HG02588 (cell line): ENCODE data around the gene NSFL1C.
"Not testable (repeated sequence)": the region's sequence is repeated elsewhere in the genome, so short reads cannot be mapped to it uniquely, and the experiment has no call there.

Source experiments
- ATAC-seq: cut with Tn5 transposase; IDR thresholded peaks from one replicate; pipeline ENCODE4 v1.9.1; 2021; ENCODE audit warnings: mild to moderate bottlenecking, moderate library complexity; ENCODE audit not compliant: unreplicated experiment

Gene NSFL1C

DNA sequence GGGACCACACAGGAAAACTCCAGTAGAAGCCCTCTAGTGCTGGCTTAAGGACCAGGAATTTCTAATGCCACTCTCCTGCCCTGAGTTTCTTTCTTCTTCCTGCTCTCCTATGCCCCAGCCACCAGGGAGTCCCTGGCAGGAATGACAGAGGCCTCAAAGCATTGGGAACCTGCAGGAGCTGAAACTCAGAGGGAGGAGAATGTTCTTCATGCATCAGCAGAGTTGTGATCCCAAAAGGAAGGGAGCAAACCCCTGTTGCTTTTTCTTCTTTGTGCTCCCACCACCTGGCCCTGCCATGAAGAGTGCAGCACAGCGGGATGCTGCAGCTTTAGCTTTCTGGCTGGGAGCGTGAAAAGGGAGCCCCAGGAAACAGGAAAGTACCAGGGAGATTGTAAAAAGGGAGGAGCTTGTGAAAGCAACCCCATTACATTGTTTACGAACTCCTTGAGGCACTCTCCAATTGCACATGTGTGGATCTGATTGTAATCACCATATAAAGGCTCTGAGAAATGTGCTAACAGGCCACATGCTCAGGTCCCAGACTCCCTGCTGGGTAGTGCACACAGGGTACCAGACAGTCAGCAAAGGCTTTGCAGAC lies 39.1 kb downstream of the NSFL1C start:
- no peak for ATAC-seq

DNA sequence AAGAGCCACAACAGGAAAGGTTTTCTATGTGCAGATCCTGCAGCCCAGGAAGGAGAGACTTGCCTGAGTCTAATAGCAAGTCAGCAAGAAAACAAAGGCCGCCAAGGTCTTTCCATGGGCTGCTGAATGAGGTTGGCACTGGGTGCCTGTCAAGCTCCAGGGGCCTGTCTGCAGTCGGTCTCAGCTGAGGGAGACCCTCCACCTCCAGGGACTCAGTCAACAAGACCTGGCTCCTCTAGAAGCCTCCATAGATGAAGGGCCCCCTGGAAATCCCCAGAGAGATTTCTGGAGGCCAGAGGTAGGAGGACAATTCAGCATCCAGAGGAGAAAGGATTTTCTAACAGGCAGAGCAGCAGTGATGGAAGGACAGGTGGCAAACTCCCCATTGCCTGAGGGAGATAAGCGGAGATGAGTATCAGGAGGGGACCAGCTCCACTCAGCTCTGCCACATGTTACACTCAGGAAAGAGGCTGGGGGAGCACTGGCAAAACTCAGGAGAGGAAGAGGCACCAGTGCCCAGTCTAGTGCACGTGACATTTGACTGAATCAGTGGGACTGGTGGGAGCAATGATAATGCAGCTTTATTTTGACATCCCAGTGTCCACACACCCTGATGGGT lies 40.3 kb downstream of the NSFL1C start:
- no peak for ATAC-seq

DNA sequence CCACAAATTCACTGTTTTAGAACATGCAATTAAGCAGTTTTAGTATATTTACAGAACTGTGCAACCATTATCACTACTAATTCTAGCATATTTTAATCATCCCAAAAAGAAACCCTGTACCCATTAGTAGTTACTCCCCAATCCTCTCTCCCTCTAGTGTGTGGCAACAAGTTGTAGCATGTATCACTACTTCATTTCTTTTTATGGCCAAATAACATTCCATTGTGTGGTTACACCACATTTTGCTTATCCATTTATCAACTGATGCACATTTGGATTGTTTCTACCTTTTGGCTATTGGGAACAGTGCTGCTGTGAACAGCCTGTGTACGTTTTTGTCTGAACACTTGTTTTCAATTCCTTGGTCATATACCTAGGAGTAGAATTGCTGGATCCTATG lies 42.3 kb downstream of the NSFL1C start:
- no peak for ATAC-seq

DNA sequence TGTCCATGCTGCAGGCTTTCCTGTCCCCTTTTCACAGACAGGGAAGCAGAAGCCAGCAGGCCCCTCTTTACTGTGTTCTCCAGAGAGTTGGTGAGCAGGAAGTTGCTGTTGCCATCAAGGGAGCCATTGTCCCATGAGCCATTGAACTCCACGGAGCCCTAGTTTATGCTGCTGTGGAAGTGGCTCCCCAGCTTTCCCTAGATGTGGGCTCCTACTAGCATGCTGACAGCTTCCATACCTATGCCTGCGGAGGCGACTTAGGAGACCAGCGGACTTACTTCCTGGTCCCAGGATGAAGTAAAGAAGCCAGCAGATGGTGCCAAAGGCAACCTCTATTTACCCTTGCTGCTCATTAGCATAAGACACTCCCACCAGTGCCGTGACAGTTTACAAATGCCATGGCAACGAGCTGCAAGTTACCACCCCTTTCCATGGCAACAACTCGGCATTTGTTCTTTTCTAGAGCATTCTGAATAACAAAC lies 43.0 kb downstream of the NSFL1C start:
- ATAC-seq: no peak

DNA sequence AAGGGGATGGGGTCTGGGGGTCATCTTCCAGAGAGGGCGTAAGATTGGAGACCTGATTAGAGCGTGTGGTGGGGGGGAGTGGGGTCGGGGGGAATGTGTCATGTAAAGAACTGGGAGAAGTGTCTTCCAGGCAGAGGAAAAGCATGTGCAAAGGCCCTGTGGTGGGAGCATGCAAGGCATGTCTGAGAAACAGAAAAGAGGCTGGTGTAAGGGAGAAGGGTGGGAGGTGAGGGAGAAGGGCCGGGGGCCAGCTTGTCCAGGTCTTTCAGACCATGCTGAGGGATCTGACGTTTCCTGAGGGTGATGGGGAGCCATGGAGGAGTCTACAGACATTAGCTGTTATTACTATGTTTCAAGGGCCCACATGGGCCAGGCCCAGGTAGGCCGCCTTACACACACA lies 43.4 kb downstream of the NSFL1C start:
- no peak for ATAC-seq

GRCh38 chr20:1422753-1423152 lies 43.9 kb downstream of the NSFL1C start:
- ATAC-seq: no peak

DNA sequence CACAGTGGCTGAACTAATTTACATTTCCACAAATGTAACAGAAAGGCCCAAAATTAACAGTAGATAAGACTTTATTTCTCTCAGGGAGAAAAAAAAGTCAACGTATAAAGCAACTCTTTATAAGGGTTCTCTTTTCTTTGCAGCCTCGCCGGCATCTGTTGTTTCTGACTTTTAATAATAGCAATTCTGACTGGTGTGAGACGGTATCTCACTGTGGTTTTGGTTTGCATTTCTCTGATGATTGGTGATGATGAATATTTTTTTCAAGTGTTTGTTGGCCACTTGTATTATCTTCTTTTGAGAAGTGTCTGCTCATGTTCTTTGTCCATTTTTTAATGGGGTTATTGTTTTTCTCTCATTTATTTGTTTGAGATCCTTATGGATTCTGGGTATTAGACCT lies 46.6 kb downstream of the NSFL1C start:
- no peak for ATAC-seq

DNA sequence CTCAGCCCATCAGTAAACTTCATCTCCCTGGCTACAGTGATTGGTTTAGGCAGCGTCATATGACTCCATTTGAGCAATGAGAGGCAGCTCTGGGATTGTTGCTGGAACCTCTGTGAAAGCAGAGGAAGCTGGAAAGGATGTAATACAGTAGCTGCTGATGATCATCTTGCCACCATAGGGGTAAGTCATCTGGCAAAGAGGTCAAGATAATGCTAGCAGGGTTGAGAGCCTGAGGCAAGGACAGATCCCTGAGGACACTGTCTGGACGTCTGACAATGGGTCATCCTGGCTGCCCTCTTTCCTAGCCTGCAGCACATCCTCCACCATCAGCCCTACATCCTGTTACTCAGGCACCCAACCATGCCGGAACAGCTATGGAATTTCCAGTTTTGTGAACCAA lies 48.3 kb downstream of the NSFL1C start:
- ATAC-seq: no peak

DNA sequence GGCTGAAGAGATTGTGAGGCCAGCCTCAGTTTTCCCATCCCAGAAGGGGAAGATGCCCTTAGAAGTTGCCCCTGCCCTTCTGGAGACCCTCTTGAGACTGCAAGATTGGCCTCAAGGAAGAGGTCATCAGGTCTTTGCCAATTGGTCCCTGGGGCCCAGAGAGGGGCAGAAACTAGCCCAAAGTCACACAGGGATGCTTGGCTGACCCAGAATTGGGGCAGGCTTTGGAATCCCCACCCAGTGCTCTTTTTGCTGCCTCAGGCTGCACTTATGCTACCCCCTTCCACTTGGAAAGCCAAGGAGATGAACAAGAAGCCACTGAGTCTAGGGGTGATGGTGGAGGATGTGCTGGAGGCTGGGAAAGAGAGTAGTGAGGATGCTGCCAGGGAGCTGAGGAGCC lies 48.9 kb downstream of the NSFL1C start:
- no peak for ATAC-seq

GRCh38 chr20:1417273-1417672 lies 49.4 kb downstream of the NSFL1C start:
- no peak for ATAC-seq

DNA sequence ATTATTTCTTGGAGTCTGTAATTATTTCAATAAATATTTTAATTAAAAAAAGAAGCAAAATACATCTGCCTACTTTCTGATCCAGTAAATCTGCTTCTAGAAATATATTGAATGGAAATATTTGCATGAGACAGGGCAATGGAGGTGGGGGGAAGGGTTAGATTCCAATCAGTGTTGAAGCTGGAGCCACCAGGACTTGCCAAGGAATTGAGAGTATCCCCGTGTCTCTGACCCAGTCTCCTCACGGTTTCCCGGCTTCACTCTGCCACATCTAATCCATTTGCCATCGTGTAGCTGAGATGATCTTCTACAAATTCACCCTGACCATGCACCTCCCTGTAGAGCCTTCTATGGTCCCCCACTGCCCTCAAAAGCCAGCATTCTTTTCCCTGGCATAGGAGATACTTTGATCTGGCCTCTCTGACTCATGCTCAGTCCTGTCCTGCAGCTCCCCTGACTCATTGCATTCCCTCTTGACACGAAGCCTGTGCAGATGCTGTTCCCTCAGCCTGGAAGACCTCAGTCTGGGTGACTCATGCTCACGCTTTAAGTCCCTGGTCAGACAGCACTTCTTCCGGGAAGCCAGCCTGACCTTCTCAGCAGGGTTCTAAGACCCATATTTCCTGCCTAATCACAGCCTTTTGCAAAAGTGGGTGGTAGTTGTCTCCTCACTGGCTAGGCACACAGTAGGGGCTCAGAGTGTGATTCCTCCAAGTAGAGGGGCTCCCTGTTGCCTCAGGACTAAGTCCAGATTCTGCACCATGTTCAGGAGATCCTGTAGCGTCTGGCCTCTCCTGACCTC lies 50.8 kb downstream of the NSFL1C start:
- no peak for ATAC-seq

DNA sequence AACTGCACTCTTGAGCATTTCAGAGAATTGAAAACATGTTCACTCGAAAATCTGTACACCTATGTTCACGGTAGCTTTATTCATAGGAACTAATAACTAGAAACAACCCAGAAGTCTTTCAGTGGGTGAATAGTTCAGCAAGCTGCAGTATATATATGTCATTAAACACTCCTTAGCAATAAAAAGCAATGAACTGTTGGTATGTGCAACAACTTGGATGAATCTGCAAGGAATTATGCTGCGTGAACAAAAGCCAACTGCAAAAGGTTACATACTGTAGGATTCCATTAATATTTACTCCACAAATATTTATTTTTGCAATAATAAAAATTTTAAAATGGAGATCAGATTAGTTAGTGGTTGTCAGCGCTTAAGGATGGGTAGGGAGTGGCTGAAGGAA lies 51.7 kb downstream of the NSFL1C start:
- no peak for ATAC-seq

DNA sequence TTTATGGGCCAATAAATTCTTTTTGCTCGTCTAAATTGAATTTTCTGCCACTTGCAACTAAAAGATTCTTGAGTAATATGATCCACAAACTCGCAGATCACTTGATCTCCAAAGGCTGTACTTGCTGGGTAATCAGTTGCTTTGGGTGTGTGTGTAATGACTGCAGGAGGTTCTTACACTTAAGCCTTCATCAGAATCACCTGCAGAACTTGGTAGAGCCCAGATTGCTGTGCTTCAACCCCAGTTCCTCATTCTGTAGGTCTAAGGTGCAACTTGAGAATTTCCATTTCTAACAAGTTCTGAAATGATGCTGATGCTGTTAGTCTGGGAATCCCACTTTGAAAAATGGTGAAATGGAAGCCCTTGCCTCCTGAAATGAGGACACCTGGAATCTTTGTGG lies 60.8 kb downstream of the NSFL1C start:
- ATAC-seq: no peak

DNA sequence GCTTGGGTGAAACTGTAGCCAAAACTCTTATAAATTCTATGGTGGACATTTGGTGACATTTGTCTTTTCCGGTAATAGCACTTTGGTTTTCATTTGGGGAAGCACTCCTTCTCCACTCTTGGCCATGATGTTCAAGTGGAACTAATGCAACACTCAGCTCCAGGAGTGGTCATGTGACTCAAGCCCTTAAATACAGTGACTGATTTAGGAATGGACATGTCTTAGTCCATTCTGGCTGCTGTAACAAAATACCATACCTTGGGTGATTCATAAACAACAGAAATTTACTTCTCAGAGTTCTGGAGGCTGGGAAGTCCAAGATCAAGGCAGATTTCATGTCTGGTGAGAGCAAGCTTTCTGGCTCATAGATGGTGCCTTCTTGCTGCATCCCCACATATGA lies 63.0 kb downstream of the NSFL1C start:
- ATAC-seq: no peak

- no peak for ATAC-seq
Measured at GRCh38 chr20:1402149-1402548, 64.5 kb downstream of the NSFL1C start.

GRCh38 chr20:1401451-1401907 lies 65.2 kb downstream of the NSFL1C start:
- ATAC-seq: no peak

DNA sequence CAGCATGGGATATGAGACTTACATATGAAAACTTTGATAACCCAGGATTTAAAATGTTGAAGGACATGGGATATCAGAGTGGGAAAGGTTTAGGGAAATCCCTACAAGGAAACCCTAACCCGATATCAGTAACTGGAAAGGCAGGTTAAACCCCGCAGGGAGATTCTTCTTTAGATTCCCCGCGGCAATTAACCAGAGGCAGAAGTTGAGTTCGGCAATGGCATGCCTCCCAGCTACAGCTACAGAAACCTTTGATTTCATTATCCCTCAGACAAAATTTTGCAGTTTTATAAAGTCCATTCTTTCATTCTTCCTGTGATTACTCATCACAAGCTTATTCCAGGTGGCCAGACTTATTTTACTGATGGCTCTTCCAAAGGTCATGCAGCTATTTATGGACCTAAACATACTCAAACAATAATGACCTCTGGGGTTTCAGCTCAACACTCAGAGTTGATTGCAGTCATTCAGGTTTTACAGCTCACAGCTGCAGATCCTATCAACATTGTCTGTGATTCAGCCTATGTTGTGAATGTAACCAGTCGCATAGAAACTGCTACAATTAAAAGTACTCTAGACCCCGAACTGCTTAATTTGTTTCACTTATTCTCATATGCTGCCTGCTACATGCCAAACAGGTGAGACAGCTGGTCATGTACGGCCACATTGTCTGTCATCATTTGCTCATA lies 66.8 kb downstream of the NSFL1C start:
- ATAC-seq: not testable (repeated sequence)

- not testable (repeated sequence) for ATAC-seq
Measured at GRCh38 chr20:1398185-1398584, 68.5 kb downstream of the NSFL1C start.

- ATAC-seq: no peak
Measured at GRCh38 chr20:1397710-1398109, 68.9 kb downstream of the NSFL1C start.

DNA sequence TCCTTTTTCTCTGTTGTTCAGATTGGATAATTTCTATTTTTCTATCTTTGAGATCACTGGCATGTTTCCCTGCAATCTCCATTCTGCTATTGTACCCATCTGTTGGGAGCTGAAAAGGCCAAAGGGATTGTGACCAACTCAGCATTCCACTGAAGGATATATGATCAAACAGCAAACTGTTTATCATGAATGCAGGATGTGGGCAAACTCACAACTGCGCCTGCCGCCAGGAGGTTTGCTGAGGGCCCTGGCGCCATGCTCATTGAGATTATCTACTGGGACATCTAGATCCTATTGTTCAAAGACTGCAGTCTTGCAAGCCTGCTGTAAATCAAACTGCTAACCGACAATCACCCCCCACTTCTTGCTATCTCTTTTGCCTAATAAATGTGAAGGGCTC lies 69.9 kb downstream of the NSFL1C start:
- ATAC-seq: no peak

DNA sequence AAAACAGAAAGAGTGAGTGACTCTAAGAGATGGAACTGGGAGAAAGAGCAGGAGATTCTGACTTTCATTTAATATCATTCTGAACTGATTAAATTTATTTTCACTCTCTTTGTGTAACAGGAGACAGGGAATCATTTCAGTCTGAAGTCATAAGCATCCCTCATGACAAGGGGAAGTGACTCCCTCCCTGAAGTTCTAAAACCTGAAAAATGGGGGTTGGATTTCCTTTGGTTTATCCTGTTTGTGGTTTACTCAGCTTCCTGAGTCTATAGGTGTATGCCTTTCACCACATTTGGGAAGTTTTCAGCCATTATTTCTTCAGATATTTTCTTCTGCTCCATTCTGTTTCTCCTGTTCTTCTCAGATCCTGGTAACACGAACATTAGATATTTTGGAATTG lies 70.4 kb downstream of the NSFL1C start:
- no peak for ATAC-seq
